ENCODE results near the gene NRDC. TPM values are rescaled to one million over a fixed set of nuclear protein-coding genes. Genes with fewer than 3 reads are reported as not detected.

NRDC gene
- total and polyA plus RNA-seq, 9 of the 15 experiments (the other 6 are each of a cell fraction or from before 2014, with no cell fraction given) = 102 to 371 (median 201) TPM

- TF ChIP-seq PHF21A (IDR thresholded peaks at IDR 0.05; ENCODE audit: borderline replicate concordance, low read depth) (no peak), TEAD4 (IDR thresholded peaks at IDR 0.05; ENCODE audit: low read length) (peak; percentile 55; the same call in 1 of the 2 replicates), TEAD4 (CRISPR knock-in tag; IDR thresholded peaks at IDR 0.05; ENCODE audit: borderline replicate concordance) (no peak), ATF7 (IDR thresholded peaks at IDR 0.05) (peak; percentile 47), CSDE1 (IDR thresholded peaks at IDR 0.05) (no peak), E4F1 (CRISPR knock-in tag; IDR thresholded peaks at IDR 0.05; ENCODE audit: borderline replicate concordance) (no peak), ZNF347 (CRISPR knock-in tag; IDR thresholded peaks at IDR 0.05; ENCODE audit: low read depth) (no peak), ZNF224 (CRISPR knock-in tag; IDR thresholded peaks at IDR 0.05) (no peak), KDM5B (IDR thresholded peaks at IDR 0.05; ENCODE audit: insufficient replicate concordance, low read depth, low read length) (no peak), ZNF699 (CRISPR knock-in tag; IDR thresholded peaks at IDR 0.05; ENCODE audit: insufficient replicate concordance) (no peak), BACH1 (tag; IDR thresholded peaks at IDR 0.05) (0 out of 2 replicates have a peak, but pooled peaks have one; percentile 23), PURB (CRISPR knock-in tag; IDR thresholded peaks at IDR 0.05; ENCODE audit: low read depth) (no peak), SMAD4 (CRISPR knock-in tag; conservative IDR thresholded peaks at IDR 0.05) (no peak), ELK3 (CRISPR knock-in tag; IDR thresholded peaks at IDR 0.05) (no peak), ZFX (CRISPR knock-in tag; IDR thresholded peaks at IDR 0.05) (no peak), PKNOX1 (IDR thresholded peaks at IDR 0.05) (0 out of 2 replicates have a peak, but pooled peaks have one; percentile 27), MEIS2 (IDR thresholded peaks at IDR 0.05; ENCODE audit: partially characterized antibody) (peak; percentile 67), ARID3A (IDR thresholded peaks at IDR 0.05; ENCODE audit: borderline replicate concordance, low read depth, low read length) (0 out of 2 replicates have a peak, but pooled peaks have one; percentile 40), ZHX1 (conservative IDR thresholded peaks at IDR 0.05; ENCODE audit: low read length) (no peak), SIN3A (IDR thresholded peaks at IDR 0.05; ENCODE audit: borderline replicate concordance in 2 of 2, control insufficient read depth in 1 of 2, low read depth in 2 of 2, low read length in 2 of 2) (no peak)
These were observed 128.3 kb downstream of the NRDC start (continued) for GRCh38 chr1:51750218-51750617.
